Stimulated activated naive CD8-positive, alpha-beta T cell treated with anti-CD3 and anti-CD28 coated beads, Interleukin-15, amount 100 ng/mL, for 72 hours (primary cell): ENCODE data around the gene SPAG8.

Experiments used
- ATAC-seq: fragments of 150-1000 bp; cut with Tn5 transposase; 2 replicates; pipeline ENCODE4 v1.10.0; 2021; ENCODE audit warnings: mild to moderate bottlenecking, moderate library complexity
- DNase-seq, 2 donors: peaks; one replicate each; pipeline ENCODE4 v3.0.0; 2021 to 2022
- H3K27ac Mint-ChIP-seq, 2 donors: one replicate each; pipeline ENCODE4 v1.8.0; 2022; ENCODE audit warnings: mild to moderate bottlenecking in 2 of 2, mixed read lengths in 2 of 2, moderate library complexity in 2 of 2
- H3K27me3 Mint-ChIP-seq: one replicate; pipeline ENCODE4 v1.8.0; 2022; ENCODE audit warnings: mixed read lengths
- H3K4me1 Mint-ChIP-seq: one replicate; pipeline ENCODE4 v1.8.0; 2022; ENCODE audit warnings: mild to moderate bottlenecking, mixed read lengths
- H3K4me3 Mint-ChIP-seq, 2 donors: one replicate each; pipeline ENCODE4 v1.8.0; 2022; ENCODE audit warnings: mild to moderate bottlenecking in 2 of 2, mixed read lengths in 2 of 2, moderate library complexity in 1 of 2
- H3K9me3 Mint-ChIP-seq, 2 donors: one replicate each; pipeline ENCODE4 v1.8.0; 2022; ENCODE audit warnings: mixed read lengths in 2 of 2

SPAG8 gene

GRCh38 chr9:35842795-35843194 is 30.7 kb upstream of the SPAG8 start:
- Mint-ChIP-seq H3K9me3 (no peaks in the 10 kb centered on the region), H3K27me3 (no peaks in the 10 kb centered on the region), H3K27ac (no peak overlapping the region), H3K4me1 (peaks cover 42% of the 10 kb centered on the region), H3K4me3 (no peak overlapping the region)
- DNase-seq (no peak), ATAC-seq (peak; percentile 48)

- no peak overlapping the region for H3K27ac Mint-ChIP-seq
- H3K9me3 Mint-ChIP-seq = no peaks in the 10 kb centered on the region
- H3K27me3 Mint-ChIP-seq = no peaks in the 10 kb centered on the region
Measured at GRCh38 chr9:35842020-35842745, 30.1 kb upstream of the SPAG8 start.

DNA sequence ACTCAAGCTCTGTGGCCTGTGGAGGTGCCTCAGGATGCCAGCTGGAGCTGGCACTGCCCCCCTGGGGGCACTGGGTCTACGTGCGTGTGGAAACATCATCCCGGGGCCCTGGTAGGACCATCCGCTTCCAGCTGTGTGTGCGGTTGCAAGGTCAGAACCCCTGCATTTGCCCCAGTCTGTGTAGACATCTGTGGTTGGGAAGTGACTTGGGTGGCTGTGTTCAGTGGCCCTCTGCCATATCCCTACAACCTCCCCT is 29.5 kb upstream of the SPAG8 start:
- H3K4me1 Mint-ChIP-seq = peaks cover 30% of the 10 kb centered on the region
- no peak for DNase-seq
- no peak for ATAC-seq
- no peak overlapping the region for H3K4me3 Mint-ChIP-seq
- no peaks in the 10 kb centered on the region for H3K9me3 Mint-ChIP-seq
- H3K27me3 Mint-ChIP-seq = no peaks in the 10 kb centered on the region
- peak overlapping the region in 1 of 2 donors; percentile 75 for H3K27ac Mint-ChIP-seq

More at GRCh38 chr9:35842020-35842745, 30.1 kb upstream of the SPAG8 start:
- ATAC-seq (no peak), DNase-seq (no peak)
- H3K4me1 Mint-ChIP-seq = peaks cover 36% of the 10 kb centered on the region
- no peak overlapping the region for H3K4me3 Mint-ChIP-seq

DNA sequence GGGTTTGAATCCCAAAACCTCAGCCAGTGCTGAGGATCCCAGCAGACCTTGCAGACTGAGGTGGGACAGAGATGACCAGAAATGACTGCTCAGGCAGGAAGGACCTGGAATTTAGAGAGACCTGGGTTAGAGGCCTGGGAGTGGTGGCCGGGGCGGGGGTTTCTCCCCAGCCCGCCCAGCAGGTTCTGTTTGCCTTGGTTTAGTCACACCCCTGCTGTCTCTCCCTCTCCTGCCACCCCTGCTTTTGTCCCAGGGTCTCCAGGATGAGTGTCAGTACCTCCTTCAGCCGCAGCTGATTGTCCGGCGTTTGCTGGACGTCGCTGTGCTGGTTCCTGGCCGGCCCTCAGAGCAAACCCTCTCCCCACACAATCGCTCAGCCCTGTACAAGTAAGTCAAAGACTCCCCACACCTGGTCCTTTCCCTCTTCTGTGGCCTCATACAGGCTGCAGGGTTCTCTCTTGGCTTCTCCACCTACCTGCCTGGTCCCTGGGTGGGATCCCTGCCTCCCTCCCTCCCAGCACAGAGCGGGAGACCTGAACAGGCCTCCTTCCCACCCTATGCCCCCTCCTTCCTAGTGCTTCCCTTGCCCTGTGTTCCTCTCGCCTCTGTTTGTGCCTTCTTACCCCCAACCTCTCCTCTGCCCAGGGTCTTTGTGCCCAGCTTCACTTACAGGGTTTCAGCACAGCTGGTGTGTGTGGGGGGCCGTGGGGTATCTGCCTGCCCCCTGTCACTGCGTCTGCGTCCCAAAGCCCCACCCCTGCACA is 29.0 kb upstream of the SPAG8 start:
- peak overlapping the region in 1 of 2 donors; percentile 75 for H3K27ac Mint-ChIP-seq
- H3K4me1 Mint-ChIP-seq = peaks cover 28% of the 10 kb centered on the region
- H3K4me3 Mint-ChIP-seq = no peak overlapping the region
- ATAC-seq (no peak), DNase-seq (no peak)
- no peaks in the 10 kb centered on the region for H3K9me3 Mint-ChIP-seq
- no peaks in the 10 kb centered on the region for H3K27me3 Mint-ChIP-seq

DNA sequence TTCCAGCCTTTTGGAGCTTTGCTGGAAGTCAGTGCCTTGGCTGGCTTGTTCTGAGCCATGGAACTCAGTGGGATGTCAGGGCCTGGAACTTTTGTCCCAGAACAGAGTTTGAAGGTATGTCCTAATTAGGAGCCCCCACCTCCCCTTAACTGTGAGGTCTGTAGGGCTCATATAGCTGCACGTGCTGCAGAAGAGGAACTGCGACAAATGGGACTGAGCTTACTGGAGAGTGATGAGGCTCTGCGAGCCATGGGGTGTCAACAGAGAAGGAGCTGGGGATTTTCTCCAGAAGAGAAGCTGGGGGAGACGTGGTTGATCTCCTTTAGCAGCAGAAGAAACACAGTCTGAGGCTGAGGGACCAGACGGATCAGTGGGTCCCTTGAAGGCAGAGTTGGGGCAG is 27.9 kb upstream of the SPAG8 start:
- ATAC-seq = no peak
- no peaks in the 10 kb centered on the region for H3K9me3 Mint-ChIP-seq
- H3K4me1 Mint-ChIP-seq = peaks cover 17% of the 10 kb centered on the region
- no peak for DNase-seq
- no peaks in the 10 kb centered on the region for H3K27me3 Mint-ChIP-seq
- no peak overlapping the region for H3K4me3 Mint-ChIP-seq
- H3K27ac Mint-ChIP-seq = peak overlapping the region in 1 of 2 donors; percentile 76

- Mint-ChIP-seq H3K27ac (no peak overlapping the region), H3K4me1 (no peaks in the 10 kb centered on the region), H3K27me3 (no peaks in the 10 kb centered on the region), H3K4me3 (no peak overlapping the region), H3K9me3 (no peaks in the 10 kb centered on the region)
- ATAC-seq (no peak), DNase-seq (no peak)
Measured at GRCh38 chr9:35836595-35836994, 24.5 kb upstream of the SPAG8 start.

GRCh38 chr9:35835766-35836165 is 23.7 kb upstream of the SPAG8 start:
- ATAC-seq (no peak), DNase-seq (no peak)
- Mint-ChIP-seq H3K9me3 (no peaks in the 10 kb centered on the region), H3K27me3 (no peaks in the 10 kb centered on the region), H3K4me3 (no peak overlapping the region), H3K4me1 (peaks cover 3% of the 10 kb centered on the region), H3K27ac (peak overlapping the region in 1 of 2 donors; percentile 64)

DNA sequence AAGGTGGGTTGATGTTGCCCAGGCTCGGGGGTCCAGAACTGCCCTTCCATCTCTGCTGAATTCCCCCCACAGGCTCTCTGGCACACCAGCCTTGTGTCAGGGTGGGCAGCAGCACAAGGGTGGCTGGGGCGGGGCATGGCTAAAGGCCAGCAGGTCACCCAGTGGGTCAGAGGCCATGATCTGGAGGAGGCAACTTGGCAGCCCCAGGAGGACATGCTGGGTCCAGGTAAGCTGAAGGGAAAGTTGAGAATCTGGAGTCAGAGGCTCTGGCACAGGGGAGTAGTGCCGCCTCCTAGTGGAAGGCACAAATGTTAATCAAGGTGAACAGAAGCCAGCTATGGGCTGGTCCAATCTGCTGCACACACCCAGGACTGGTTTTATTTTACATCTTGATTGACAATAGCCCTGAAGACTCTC is 23.2 kb upstream of the SPAG8 start:
- Mint-ChIP-seq H3K27ac (no peak overlapping the region), H3K4me3 (no peak overlapping the region), H3K4me1 (peaks cover 9% of the 10 kb centered on the region), H3K27me3 (no peaks in the 10 kb centered on the region), H3K9me3 (no peaks in the 10 kb centered on the region)
- ATAC-seq = no peak
- no peak for DNase-seq

GRCh38 chr9:35834260-35835215 is 22.5 kb upstream of the SPAG8 start:
- peaks cover 16% of the 10 kb centered on the region for H3K4me1 Mint-ChIP-seq

GRCh38 chr9:35832814-35833213 is 20.8 kb upstream of the SPAG8 start:
- Mint-ChIP-seq H3K4me1 (peaks cover 27% of the 10 kb centered on the region), H3K4me3 (no peak overlapping the region), H3K27ac (no peak overlapping the region), H3K27me3 (no peaks in the 10 kb centered on the region), H3K9me3 (no peaks in the 10 kb centered on the region)
- DNase-seq (no peak), ATAC-seq (no peak)

More at GRCh38 chr9:35834260-35835215, 22.5 kb upstream of the SPAG8 start:
- ATAC-seq = no peak
- no peak for DNase-seq
- no peak overlapping the region for H3K27ac Mint-ChIP-seq
- no peak overlapping the region for H3K4me3 Mint-ChIP-seq
- H3K9me3 Mint-ChIP-seq = no peaks in the 10 kb centered on the region
- no peaks in the 10 kb centered on the region for H3K27me3 Mint-ChIP-seq

GRCh38 chr9:35831040-35831439 is 19.0 kb upstream of the SPAG8 start:
- Mint-ChIP-seq H3K27ac (no peak overlapping the region), H3K27me3 (peaks cover 12% of the 10 kb centered on the region), H3K4me3 (no peak overlapping the region), H3K4me1 (peaks cover 36% of the 10 kb centered on the region), H3K9me3 (no peaks in the 10 kb centered on the region)
- no peak for DNase-seq
- ATAC-seq = no peak

DNA sequence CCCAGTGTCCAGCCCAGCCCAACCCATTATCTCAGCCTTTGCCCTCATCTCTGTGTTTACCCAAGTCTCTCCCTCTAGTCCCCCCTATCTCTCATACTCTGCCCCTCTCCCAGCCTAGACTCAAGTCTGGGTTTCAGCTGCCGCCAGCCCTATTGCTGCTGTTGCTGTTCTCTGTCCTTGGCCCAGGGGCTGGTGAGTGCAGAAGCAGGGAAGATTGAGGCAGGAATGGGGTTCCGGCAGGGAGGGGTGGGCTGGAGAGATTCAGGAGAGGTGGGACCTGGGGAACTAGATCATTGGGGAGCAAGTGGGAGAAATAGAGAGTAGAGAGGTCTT is 17.7 kb upstream of the SPAG8 start:
- Mint-ChIP-seq H3K4me1 (peaks cover 43% of the 10 kb centered on the region), H3K27me3 (peaks cover 12% of the 10 kb centered on the region), H3K9me3 (no peaks in the 10 kb centered on the region), H3K4me3 (peak overlapping the region; percentile 85 to 90), H3K27ac (peak overlapping the region; percentile 85 to 89)
- peak; percentile 11 for ATAC-seq
- DNase-seq = no peak

- peaks cover 12% of the 10 kb centered on the region for H3K27me3 Mint-ChIP-seq
- peaks cover 43% of the 10 kb centered on the region for H3K4me1 Mint-ChIP-seq
- H3K4me3 Mint-ChIP-seq = peak within 1 kb of the TSS; percentile 92 to 94
- H3K27ac Mint-ChIP-seq = peak within 1 kb of the TSS; percentile 89 to 95
- H3K9me3 Mint-ChIP-seq = no peaks in the 10 kb centered on the region
- ATAC-seq = peak; percentile 91
- peak; percentile 83 to 85 for DNase-seq
Measured at GRCh38 chr9:35829084-35829763, 17.2 kb upstream of the SPAG8 start, which contains the start of gene TMEM8B. Gene TMEM8B (plus strand): TSS chr9:35829228. CDS start chr9:35829448, 220 bp downstream.

GRCh38 chr9:35828716-35829083 is 16.6 kb upstream of the SPAG8 start, which contains the start of gene FAM221B:
Gene FAM221B (minus strand): TSS chr9:35828732. CDS start chr9:35826161, 2,571 bp downstream.
- peak within 1 kb of the TSS; percentile 89 to 95 for H3K27ac Mint-ChIP-seq
- peaks cover 43% of the 10 kb centered on the region for H3K4me1 Mint-ChIP-seq
- ATAC-seq = peak; percentile 27

GRCh38 chr9:35827486-35827885 is 15.4 kb upstream of the SPAG8 start:
- H3K4me3 Mint-ChIP-seq = peak overlapping the region in 1 of 2 donors; percentile 52
- peaks cover 12% of the 10 kb centered on the region for H3K27me3 Mint-ChIP-seq
- H3K27ac Mint-ChIP-seq = no peak overlapping the region
- ATAC-seq (no peak), DNase-seq (no peak)
- H3K9me3 Mint-ChIP-seq = no peaks in the 10 kb centered on the region
- H3K4me1 Mint-ChIP-seq = peaks cover 43% of the 10 kb centered on the region

More at GRCh38 chr9:35828716-35829083, 16.6 kb upstream of the SPAG8 start, which contains the start of gene FAM221B:
- Mint-ChIP-seq H3K27me3 (peaks cover 12% of the 10 kb centered on the region), H3K9me3 (no peaks in the 10 kb centered on the region), H3K4me3 (peak within 1 kb of the TSS; percentile 92 to 94)
- no peak for DNase-seq
